ENCODE data around the gene NEO1. TPM values are rescaled to one million over a fixed set of nuclear protein-coding genes. Genes with fewer than 3 reads are reported as not detected.

Gene NEO1
- total RNA-seq, 1 donor from 2014 or later = 31.0 TPM

- DNase-seq (ENCODE audit: low read depth) = no peak
- no peak for TF ChIP-seq CTCF (conservative IDR thresholded peaks at IDR 0.05; ENCODE audit: low read depth, low read length)
These were observed 31.1 kb upstream of the NEO1 start for GRCh38 chr15:73021139-73021621.

GRCh38 chr15:73022161-73022560 lies 30.1 kb upstream of the NEO1 start:
- H3K4me3 ChIP-seq (ENCODE audit: low read depth, low read length) = no peak overlapping the region
- TF ChIP-seq CTCF (conservative IDR thresholded peaks at IDR 0.05; ENCODE audit: low read depth, low read length) = no peak
- no peak for DNase-seq (ENCODE audit: low read depth)

More at GRCh38 chr15:73021139-73021621, 31.1 kb upstream of the NEO1 start:
- no peak overlapping the region for H3K4me3 ChIP-seq (ENCODE audit: low read depth, low read length)

GRCh38 chr15:73023071-73023470 lies 29.2 kb upstream of the NEO1 start:
- no peak for TF ChIP-seq CTCF (conservative IDR thresholded peaks at IDR 0.05; ENCODE audit: low read depth, low read length)
- DNase-seq (ENCODE audit: low read depth) = no peak
- H3K4me3 ChIP-seq (ENCODE audit: low read depth, low read length) = no peak overlapping the region

- no peak for TF ChIP-seq CTCF (conservative IDR thresholded peaks at IDR 0.05; ENCODE audit: low read depth, low read length)
- no peak for DNase-seq (ENCODE audit: low read depth)
- H3K4me3 ChIP-seq (ENCODE audit: low read depth, low read length) = no peak overlapping the region
These were observed 28.1 kb upstream of the NEO1 start for GRCh38 chr15:73024168-73024567.

- H3K4me3 ChIP-seq (ENCODE audit: low read depth, low read length) = no peak overlapping the region
- no peak for TF ChIP-seq CTCF (conservative IDR thresholded peaks at IDR 0.05; ENCODE audit: low read depth, low read length)
- no peak for DNase-seq (ENCODE audit: low read depth)
These were observed 25.7 kb upstream of the NEO1 start for GRCh38 chr15:73026511-73027054.

- no peak overlapping the region for H3K4me3 ChIP-seq (ENCODE audit: low read depth, low read length)
- DNase-seq (ENCODE audit: low read depth) = no peak
- TF ChIP-seq CTCF (conservative IDR thresholded peaks at IDR 0.05; ENCODE audit: low read depth, low read length) = no peak
These were observed 24.2 kb upstream of the NEO1 start for GRCh38 chr15:73028031-73028430.

- DNase-seq (ENCODE audit: low read depth) = no peak
- no peak for TF ChIP-seq CTCF (conservative IDR thresholded peaks at IDR 0.05; ENCODE audit: low read depth, low read length)
- H3K4me3 ChIP-seq (ENCODE audit: low read depth, low read length) = no peak overlapping the region
These were observed 23.3 kb upstream of the NEO1 start for GRCh38 chr15:73028831-73029451.

Data from epithelial cell of proximal tubule (primary cell).